Muscle of leg (tissue), 11 donors: ENCODE data around the gene RBBP8. TPM values are rescaled to one million over a fixed set of nuclear protein-coding genes. Genes with fewer than 3 reads are reported as not detected.

Source experiments
- DNase-seq: peaks from one replicate; pipeline ENCODE4 v3.0.0; 2013
- H3K27ac ChIP-seq: one replicate; pipeline ENCODE4 v1.5.1; 2013; ENCODE audit warnings: mild to moderate bottlenecking, low read length, control low read depth
- H3K27me3 ChIP-seq: one replicate; pipeline ENCODE4 v1.6.1; 2013; ENCODE audit warnings: low read length; ENCODE audit not compliant: control insufficient read depth, insufficient read depth
- H3K36me3 ChIP-seq: one replicate; pipeline ENCODE4 v1.6.1; 2013; ENCODE audit warnings: low read length; ENCODE audit not compliant: control insufficient read depth, insufficient read depth
- H3K4me1 ChIP-seq: one replicate; pipeline ENCODE4 v1.6.1; 2013; ENCODE audit warnings: low read length; ENCODE audit not compliant: control insufficient read depth, insufficient read depth
- H3K4me3 ChIP-seq: one replicate; pipeline ENCODE4 v1.5.1; 2013; ENCODE audit warnings: low read length, control low read depth
- H3K9me3 ChIP-seq: replicated peaks from 2 replicates; pipeline ENCODE4 v1.6.1; 2013; ENCODE audit warnings: low read depth, low read length; ENCODE audit not compliant: control insufficient read depth
- WGBS: methylation state at CpG from one replicate; pipeline ENCODE4 v1.1.5; 2013; ENCODE audit warnings: missing lambda C conversion rate; ENCODE audit not compliant: insufficient coverage; 5-methylcytosine and 5-hydroxymethylcytosine counted together
- polyA plus RNA-seq, 8 donors: library from polyadenylated mRNA; unstranded; fragments of 120-200 nt; gene quantifications; one replicate each; pipeline versions ENCODE4 v1.2.1 to v1.2.3, GENCODE V29; 2013; ENCODE audit warnings: inconsistent platforms in 1 of 8, low replicate concordance in 1 of 8; ENCODE audit not compliant: insufficient read length in 8 of 8, insufficient read depth in 1 of 8
- total RNA-seq: library from RNA; stranded (reverse); fragments of 120-200 nt; gene quantifications from one replicate; pipeline ENCODE4 v1.2.4, GENCODE V29; 2013

The RBBP8 gene
- total and polyA plus RNA-seq, 9 donors = 9.5 to 21.3 (median 11.8) TPM

GRCh38 chr18:22914633-22915032 is 18.5 kb upstream of the RBBP8 start:
- no peaks in the 10 kb centered on the region for H3K27me3 ChIP-seq
- no peaks in the 10 kb centered on the region for H3K36me3 ChIP-seq
- no peak for DNase-seq
- no peaks in the 10 kb centered on the region for H3K9me3 ChIP-seq
- H3K27ac ChIP-seq = no peak overlapping the region
- no peak overlapping the region for H3K4me3 ChIP-seq
- WGBS = no CpG with 5 or more reads among the region's 3 CpGs
- no peaks in the 10 kb centered on the region for H3K4me1 ChIP-seq

- H3K27me3 ChIP-seq = no peaks in the 10 kb centered on the region
- H3K9me3 ChIP-seq = no peaks in the 10 kb centered on the region
- no peaks in the 10 kb centered on the region for H3K4me1 ChIP-seq
- H3K36me3 ChIP-seq = no peaks in the 10 kb centered on the region
- DNase-seq = no peak
- no peak overlapping the region for H3K27ac ChIP-seq
- H3K4me3 ChIP-seq = no peak overlapping the region
Measured at GRCh38 chr18:22915337-22915736, 17.8 kb upstream of the RBBP8 start.

GRCh38 chr18:22921772-22922171 is 11.4 kb upstream of the RBBP8 start:
- Histone ChIP-seq H3K4me1 (no peaks in the 10 kb centered on the region), H3K9me3 (no peaks in the 10 kb centered on the region), H3K36me3 (no peaks in the 10 kb centered on the region), H3K27me3 (no peaks in the 10 kb centered on the region), H3K4me3 (no peak overlapping the region), H3K27ac (no peak overlapping the region)
- no CpG with 5 or more reads among the region's 3 CpGs for WGBS
- DNase-seq = no peak

GRCh38 chr18:22924589-22924988 is 8.5 kb upstream of the RBBP8 start:
- Histone ChIP-seq H3K9me3 (no peaks in the 10 kb centered on the region), H3K27ac (no peak overlapping the region), H3K27me3 (no peaks in the 10 kb centered on the region), H3K4me1 (no peaks in the 10 kb centered on the region), H3K4me3 (no peak overlapping the region), H3K36me3 (no peaks in the 10 kb centered on the region)
- no peak for DNase-seq
- WGBS = no CpG with 5 or more reads among the region's 2 CpGs

- no peaks in the 10 kb centered on the region for H3K4me1 ChIP-seq
- H3K9me3 ChIP-seq = no peaks in the 10 kb centered on the region
- no peaks in the 10 kb centered on the region for H3K36me3 ChIP-seq
- WGBS = no CpG with 5 or more reads among the region's 4 CpGs
- H3K4me3 ChIP-seq = no peak overlapping the region
- H3K27me3 ChIP-seq = no peaks in the 10 kb centered on the region
- DNase-seq = no peak
- H3K27ac ChIP-seq = no peak overlapping the region
Measured at GRCh38 chr18:22926454-22926853, 6.7 kb upstream of the RBBP8 start.

GRCh38 chr18:22928339-22928738 is 4.8 kb upstream of the RBBP8 start:
- DNase-seq = no peak
- H3K27ac ChIP-seq = no peak overlapping the region
- no peaks in the 10 kb centered on the region for H3K4me1 ChIP-seq
- H3K36me3 ChIP-seq = no peaks in the 10 kb centered on the region
- no peak overlapping the region for H3K4me3 ChIP-seq
- H3K27me3 ChIP-seq = no peaks in the 10 kb centered on the region
- H3K9me3 ChIP-seq = no peaks in the 10 kb centered on the region
- WGBS = 79% methylated on average over 1 of the region's 3 CpGs

- H3K27ac ChIP-seq = no peak overlapping the region
- no peaks in the 10 kb centered on the region for H3K4me1 ChIP-seq
- H3K9me3 ChIP-seq = no peaks in the 10 kb centered on the region
- H3K27me3 ChIP-seq = no peaks in the 10 kb centered on the region
- H3K4me3 ChIP-seq = no peak overlapping the region
- WGBS = no CpG with 5 or more reads among the region's 2 CpGs
- H3K36me3 ChIP-seq = no peaks in the 10 kb centered on the region
- DNase-seq = peak; percentile 72
Measured at GRCh38 chr18:22930089-22930713, 2.9 kb upstream of the RBBP8 start.

GRCh38 chr18:22932885-22933205 is 283 bp upstream of the RBBP8 start:
- Histone ChIP-seq H3K9me3 (no peaks in the 10 kb centered on the region), H3K27ac (peak overlapping the region; percentile 99), H3K27me3 (no peaks in the 10 kb centered on the region), H3K4me3 (peak overlapping the region; percentile 97), H3K4me1 (no peaks in the 10 kb centered on the region), H3K36me3 (peaks cover 1% of the 10 kb centered on the region)
- WGBS = 0% methylated on average over 16 of the region's 17 CpGs
- DNase-seq = no peak

- Histone ChIP-seq H3K27ac (peak overlapping the region; percentile 99), H3K4me1 (no peaks in the 10 kb centered on the region), H3K4me3 (peak overlapping the region; percentile 97), H3K36me3 (peaks cover 3% of the 10 kb centered on the region), H3K27me3 (no peaks in the 10 kb centered on the region), H3K9me3 (no peaks in the 10 kb centered on the region)
- WGBS = 8% methylated on average over 4 of the region's 16 CpGs
- no peak for DNase-seq
Measured at GRCh38 chr18:22933966-22934423, 867 bp downstream of the RBBP8 start.

GRCh38 chr18:22934789-22935188 is 1.7 kb downstream of the RBBP8 start:
- peaks cover 3% of the 10 kb centered on the region for H3K36me3 ChIP-seq
- H3K9me3 ChIP-seq = no peaks in the 10 kb centered on the region
- no peaks in the 10 kb centered on the region for H3K4me1 ChIP-seq
- WGBS = no CpG with 5 or more reads among the region's 1 CpG
- H3K4me3 ChIP-seq = no peak overlapping the region
- no peaks in the 10 kb centered on the region for H3K27me3 ChIP-seq
- DNase-seq = no peak
- no peak overlapping the region for H3K27ac ChIP-seq

GRCh38 chr18:22935431-22935830 is 2.3 kb downstream of the RBBP8 start:
- H3K9me3 ChIP-seq = no peaks in the 10 kb centered on the region
- no peak for DNase-seq
- H3K36me3 ChIP-seq = peaks cover 3% of the 10 kb centered on the region
- H3K27me3 ChIP-seq = no peaks in the 10 kb centered on the region
- H3K4me1 ChIP-seq = no peaks in the 10 kb centered on the region
- H3K27ac ChIP-seq = no peak overlapping the region
- no CpG with 5 or more reads among the region's 1 CpG for WGBS
- no peak overlapping the region for H3K4me3 ChIP-seq
